ENCODE results near the gene SPINT1. TPM values are rescaled to one million over a fixed set of nuclear protein-coding genes. Genes with fewer than 3 reads are reported as not detected.

The SPINT1 gene
- total and polyA plus RNA-seq, 10 donors = 4.8 to 25.8 (median 8.6) TPM

- intact Hi-C loops (cut with DNase I; ENCODE audit: low total_unique reads) = loop anchor here (5.0 kb wide), 3 partner anchors 198 to 287 kb away; partner anchors contain the start of gene RAD51
- Histone ChIP-seq H3K4me1 (peaks cover 11 to 69% (median 45%) of the 10 kb centered on the region in 6 donors), H3K27ac (peak overlapping the region; percentile 58 to 92 (median 90)), H3K27me3 (replicated peaks in 1 of 7) (no peaks in the 10 kb centered on the region), H3K36me3 (peaks cover 0 to 43% (median 33%) of the 10 kb centered on the region in 6 donors), H3K4me3 (peak overlapping the region; percentile 84 to 98 (median 88)), H3K9me3 (no peaks in the 10 kb centered on the region)
- DNase-seq = peak; percentile 93
- WGBS, 5 donors = 2 to 6% (median 2%) methylated on average over 14 to 33 of the region's 33 CpGs
- TF ChIP-seq CTCF (IDR thresholded peaks at IDR 0.05 in 8 of 11, conservative IDR thresholded peaks at IDR 0.05 in 3 of 11) (peak in 8 of 11 experiments; percentile 14 to 52 (median 30)), POLR2A (IDR thresholded peaks at IDR 0.05) (no peak)
Observed at GRCh38 chr15:40894681-40895448, 51.0 kb downstream of the SPINT1 start.

GRCh38 chr15:40899536-40900207, 55.8 kb downstream of the SPINT1 start:
- DNase-seq = peak; percentile 74
- Histone ChIP-seq H3K27ac (no peak overlapping the region), H3K36me3 (peaks cover 0 to 87% (median 57%) of the 10 kb centered on the region in 6 donors), H3K27me3 (replicated peaks in 1 of 7) (no peaks in the 10 kb centered on the region), H3K9me3 (no peaks in the 10 kb centered on the region), H3K4me3 (no peak overlapping the region), H3K4me1 (peaks cover 31 to 88% (median 65%) of the 10 kb centered on the region in 6 donors)
- intact Hi-C loops (cut with DNase I; ENCODE audit: low total_unique reads) = loop anchor here (5.0 to 10.0 kb wide), 4 partner anchors 123 to 283 kb away; partner anchors contain the start of genes INO80 and RAD51
- 88 to 93% (median 89%) methylated on average over 11 to 33 of the region's 33 CpGs for WGBS, 5 donors
- TF ChIP-seq POLR2AphosphoS5 (IDR thresholded peaks at IDR 0.05) = no peak
- TF ChIP-seq POLR2A (IDR thresholded peaks at IDR 0.05) = no peak
- no peak for TF ChIP-seq CTCF (IDR thresholded peaks at IDR 0.05 in 8 of 11, conservative IDR thresholded peaks at IDR 0.05 in 3 of 11)

GRCh38 chr15:40900256-40901052, 56.6 kb downstream of the SPINT1 start:
- peak; percentile 76 for DNase-seq
- H3K27me3 ChIP-seq (replicated peaks in 1 of 7) = no peaks in the 10 kb centered on the region
- peaks cover 27 to 88% (median 65%) of the 10 kb centered on the region in 6 donors for H3K4me1 ChIP-seq
- no peaks in the 10 kb centered on the region for H3K9me3 ChIP-seq
- TF ChIP-seq CTCF (IDR thresholded peaks at IDR 0.05 in 8 of 11, conservative IDR thresholded peaks at IDR 0.05 in 3 of 11) = no peak
- TF ChIP-seq POLR2A (IDR thresholded peaks at IDR 0.05) = no peak
- peak in 1 of 3 donors; percentile 45 for TF ChIP-seq POLR2AphosphoS5 (IDR thresholded peaks at IDR 0.05)
- H3K4me3 ChIP-seq = no peak overlapping the region
- peaks cover 0 to 92% (median 57%) of the 10 kb centered on the region in 6 donors for H3K36me3 ChIP-seq
- intact Hi-C loops (cut with DNase I; ENCODE audit: low total_unique reads) = loop anchor here (5.0 to 10.0 kb wide), 2 partner anchors 122 to 214 kb away; partner anchors contain the start of gene INO80
- WGBS, 5 donors = 91 to 95% (median 92%) methylated on average over 22 to 36 of the region's 36 CpGs
- peak overlapping the region in 1 of 8 donors; percentile 11 for H3K27ac ChIP-seq
